HepG2 (cell line): ENCODE measurements around the gene ECHS1. TPM values are rescaled to one million over a fixed set of nuclear protein-coding genes. Genes with fewer than 3 reads are reported as not detected.

Experiments used
- CHD4 ChIP-seq: fragments of 200-600 bp; sonication (generic); IDR thresholded peaks from 2 replicates; pipeline ENCODE4 v1.7.0; 2017; ENCODE audit warnings: mild to moderate bottlenecking, low read length, borderline replicate concordance
- NFYB ChIP-seq: sonication (generic); formaldehyde crosslinking; IDR thresholded peaks from 2 replicates; pipeline ENCODE4 v1.4.0; 2020; ENCODE audit warnings: missing genetic modification reagents
- NRL ChIP-seq: sonication (generic); formaldehyde crosslinking; IDR thresholded peaks from 2 replicates; pipeline ENCODE4 v1.5.0; 2020; ENCODE audit warnings: missing genetic modification reagents, mild to moderate bottlenecking, moderate library complexity, borderline replicate concordance
- PITX1 ChIP-seq: sonication (generic); formaldehyde crosslinking; IDR thresholded peaks from 2 replicates; pipeline ENCODE4 v1.5.1; 2020; ENCODE audit warnings: mild to moderate bottlenecking, missing genetic modification reagents
- SMAD1 ChIP-seq: sonication (generic); formaldehyde crosslinking; IDR thresholded peaks from 2 replicates; pipeline ENCODE4 v1.4.0; 2020; ENCODE audit warnings: missing genetic modification reagents, low read depth, mild to moderate bottlenecking, borderline replicate concordance
- SMYD3 ChIP-seq: sonication (generic); formaldehyde crosslinking; IDR thresholded peaks from 2 replicates; pipeline ENCODE4 v1.8.1; 2023; ENCODE audit warnings: mild to moderate bottlenecking, missing genetic modification reagents
- SRSF1 ChIP-seq: fragments of 200-400 bp; formaldehyde crosslinking; optimal IDR thresholded peaks from 2 replicates; pipeline ENCODE3; 2017; ENCODE audit warnings: mild to moderate bottlenecking, low read depth, low read length, moderate library complexity
- SRY ChIP-seq: sonication (generic); formaldehyde crosslinking; IDR thresholded peaks from 2 replicates; pipeline ENCODE4 v1.8.0; 2022; ENCODE audit warnings: mild to moderate bottlenecking, missing genetic modification reagents
- TGIF2 ChIP-seq: IDR thresholded peaks from 2 replicates; pipeline ENCODE4 v1.6.1; 2016; ENCODE audit warnings: control low read depth, missing compliant biosample characterization
- ZNF292 ChIP-seq: sonication (generic); formaldehyde crosslinking; IDR thresholded peaks from 2 replicates; pipeline ENCODE4 v1.8.1; 2022; ENCODE audit warnings: mild to moderate bottlenecking, low read depth, missing genetic modification reagents, borderline replicate concordance
- ZNF510 ChIP-seq: sonication (generic); formaldehyde crosslinking; IDR thresholded peaks from 2 replicates; pipeline ENCODE4 v1.4.0; 2020; ENCODE audit warnings: low read depth, mild to moderate bottlenecking, missing genetic modification reagents
- ZNF850 ChIP-seq: sonication (generic); formaldehyde crosslinking; conservative IDR thresholded peaks from 2 replicates; pipeline ENCODE4 v1.9.0; 2021; ENCODE audit warnings: mild to moderate bottlenecking, missing genetic modification reagents
- polyA plus RNA-seq, 8 experiments: library from polyadenylated mRNA; depleted of rRNA in 3 of 8; stranded (reverse) in 7 of 8; unstranded in 1 of 8; fragments of >200 nt; fragmentation: Illumina TruSeq in 4 of 8; extraction: Trizol in 4 of 8; gene quantifications; 2 replicates each; pipeline versions ENCODE4 v1.2.1 to v1.2.3, GENCODE V29; 2011 to 2016; ENCODE audit warnings: low read depth in 4 of 8, missing spikeins in 1 of 8, mixed read lengths in 1 of 8; ENCODE audit not compliant: insufficient read depth in 1 of 8
- total RNA-seq, 5 experiments: library from RNA; depleted of rRNA; stranded (reverse); fragments of >200 nt; fragmentation: Illumina TruSeq; extraction: Trizol; gene quantifications; 2 replicates each; pipeline ENCODE4 v1.2.3, GENCODE V29; 2016; ENCODE audit warnings: low read depth in 1 of 5
- TF ChIP-seq, protein P1 (sequence below): sonication (generic); formaldehyde crosslinking; IDR thresholded peaks from 2 replicates; pipeline ENCODE4 v1.5.0; 2020; ENCODE audit warnings: mild to moderate bottlenecking, missing genetic modification reagents
- TF ChIP-seq, protein P2 (sequence below): sonication (generic); formaldehyde crosslinking; IDR thresholded peaks from 2 replicates; pipeline ENCODE4 v1.5.1; 2020; ENCODE audit warnings: missing genetic modification reagents, mild to moderate bottlenecking, borderline replicate concordance
- TF ChIP-seq, protein P3 (sequence below): sonication (generic); formaldehyde crosslinking; IDR thresholded peaks from 2 replicates; pipeline ENCODE4 v1.4.0; 2020; ENCODE audit warnings: mild to moderate bottlenecking, missing genetic modification reagents
- TF ChIP-seq, protein P4 (sequence below): sonication (generic); formaldehyde crosslinking; IDR thresholded peaks from 2 replicates; pipeline ENCODE4 v1.8.1; 2023; ENCODE audit warnings: missing genetic modification reagents, inconsistent platforms, borderline replicate concordance

ECHS1 gene
- total and polyA plus RNA-seq, 2 of the 13 experiments (the other 11 are each of a cell fraction or from before 2014, with no cell fraction given): 32.7 to 195 TPM

DNA sequence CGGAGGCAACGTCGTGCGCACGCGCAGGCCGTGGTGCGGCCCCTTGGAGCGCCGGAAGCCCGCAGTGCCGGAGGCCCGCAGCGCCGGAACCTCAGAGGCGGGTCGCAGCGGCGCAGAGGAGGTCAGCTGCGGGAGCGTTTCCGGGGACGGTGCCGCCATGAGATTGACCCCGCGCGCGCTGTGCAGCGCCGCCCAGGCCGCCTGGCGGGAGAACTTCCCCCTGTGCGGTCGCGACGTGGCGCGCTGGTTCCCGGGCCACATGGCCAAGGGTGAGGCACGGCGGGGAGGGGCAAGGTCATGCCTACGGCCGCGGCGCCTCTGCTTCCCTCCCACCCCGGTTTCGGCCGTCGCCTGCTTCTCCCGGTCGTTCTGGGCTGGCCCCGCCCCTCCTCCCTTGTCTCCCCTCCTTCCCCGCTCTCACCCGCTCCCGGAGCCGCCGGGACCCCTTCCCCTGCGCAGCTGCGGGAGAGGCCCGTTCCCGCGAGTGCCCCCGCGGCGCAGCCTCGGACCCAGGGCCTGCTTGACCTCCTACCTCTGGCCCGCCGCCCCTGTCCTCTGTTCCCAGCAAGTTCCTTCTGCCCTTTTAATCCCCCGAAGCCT lies 21.0 kb upstream of the ECHS1 start, which contains the start of gene MTG1 (continued):
- TF ChIP-seq TGIF2 (CRISPR knock-in tag) (no peak), NRL (peak; percentile 18; the same call in 1 of the 2 replicates), CHD4 (no peak), ZNF292 (no peak), ZNF850 (peak; percentile 96), PITX1 (CRISPR knock-in tag) (peak; percentile 78), SMAD1 (peak; percentile 76; the same call in 1 of the 2 replicates), NFYB (CRISPR knock-in tag) (no peak), ZNF510 (CRISPR knock-in tag) (no peak), SRY (CRISPR knock-in tag) (peak; percentile 96), SRSF1 (peak; percentile 79), SMYD3 (CRISPR knock-in tag) (no peak)
- TF ChIP-seq, protein P1, sequence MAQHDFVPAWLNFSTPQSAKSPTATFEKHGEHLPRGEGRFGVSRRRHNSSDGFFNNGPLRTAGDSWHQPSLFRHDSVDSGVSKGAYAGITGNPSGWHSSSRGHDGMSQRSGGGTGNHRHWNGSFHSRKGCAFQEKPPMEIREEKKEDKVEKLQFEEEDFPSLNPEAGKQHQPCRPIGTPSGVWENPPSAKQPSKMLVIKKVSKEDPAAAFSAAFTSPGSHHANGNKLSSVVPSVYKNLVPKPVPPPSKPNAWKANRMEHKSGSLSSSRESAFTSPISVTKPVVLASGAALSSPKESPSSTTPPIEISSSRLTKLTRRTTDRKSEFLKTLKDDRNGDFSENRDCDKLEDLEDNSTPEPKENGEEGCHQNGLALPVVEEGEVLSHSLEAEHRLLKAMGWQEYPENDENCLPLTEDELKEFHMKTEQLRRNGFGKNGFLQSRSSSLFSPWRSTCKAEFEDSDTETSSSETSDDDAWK: no peak
- TF ChIP-seq, protein P2, sequence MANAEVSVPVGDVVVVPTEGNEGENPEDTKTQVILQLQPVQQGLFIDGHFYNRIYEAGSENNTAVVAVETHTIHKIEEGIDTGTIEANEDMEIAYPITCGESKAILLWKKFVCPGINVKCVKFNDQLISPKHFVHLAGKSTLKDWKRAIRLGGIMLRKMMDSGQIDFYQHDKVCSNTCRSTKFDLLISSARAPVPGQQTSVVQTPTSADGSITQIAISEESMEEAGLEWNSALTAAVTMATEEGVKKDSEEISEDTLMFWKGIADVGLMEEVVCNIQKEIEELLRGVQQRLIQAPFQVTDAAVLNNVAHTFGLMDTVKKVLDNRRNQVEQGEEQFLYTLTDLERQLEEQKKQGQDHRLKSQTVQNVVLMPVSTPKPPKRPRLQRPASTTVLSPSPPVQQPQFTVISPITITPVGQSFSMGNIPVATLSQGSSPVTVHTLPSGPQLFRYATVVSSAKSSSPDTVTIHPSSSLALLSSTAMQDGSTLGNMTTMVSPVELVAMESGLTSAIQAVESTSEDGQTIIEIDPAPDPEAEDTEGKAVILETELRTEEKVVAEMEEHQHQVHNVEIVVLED (CRISPR knock-in tag): peak; percentile 91
- TF ChIP-seq, protein P3, sequence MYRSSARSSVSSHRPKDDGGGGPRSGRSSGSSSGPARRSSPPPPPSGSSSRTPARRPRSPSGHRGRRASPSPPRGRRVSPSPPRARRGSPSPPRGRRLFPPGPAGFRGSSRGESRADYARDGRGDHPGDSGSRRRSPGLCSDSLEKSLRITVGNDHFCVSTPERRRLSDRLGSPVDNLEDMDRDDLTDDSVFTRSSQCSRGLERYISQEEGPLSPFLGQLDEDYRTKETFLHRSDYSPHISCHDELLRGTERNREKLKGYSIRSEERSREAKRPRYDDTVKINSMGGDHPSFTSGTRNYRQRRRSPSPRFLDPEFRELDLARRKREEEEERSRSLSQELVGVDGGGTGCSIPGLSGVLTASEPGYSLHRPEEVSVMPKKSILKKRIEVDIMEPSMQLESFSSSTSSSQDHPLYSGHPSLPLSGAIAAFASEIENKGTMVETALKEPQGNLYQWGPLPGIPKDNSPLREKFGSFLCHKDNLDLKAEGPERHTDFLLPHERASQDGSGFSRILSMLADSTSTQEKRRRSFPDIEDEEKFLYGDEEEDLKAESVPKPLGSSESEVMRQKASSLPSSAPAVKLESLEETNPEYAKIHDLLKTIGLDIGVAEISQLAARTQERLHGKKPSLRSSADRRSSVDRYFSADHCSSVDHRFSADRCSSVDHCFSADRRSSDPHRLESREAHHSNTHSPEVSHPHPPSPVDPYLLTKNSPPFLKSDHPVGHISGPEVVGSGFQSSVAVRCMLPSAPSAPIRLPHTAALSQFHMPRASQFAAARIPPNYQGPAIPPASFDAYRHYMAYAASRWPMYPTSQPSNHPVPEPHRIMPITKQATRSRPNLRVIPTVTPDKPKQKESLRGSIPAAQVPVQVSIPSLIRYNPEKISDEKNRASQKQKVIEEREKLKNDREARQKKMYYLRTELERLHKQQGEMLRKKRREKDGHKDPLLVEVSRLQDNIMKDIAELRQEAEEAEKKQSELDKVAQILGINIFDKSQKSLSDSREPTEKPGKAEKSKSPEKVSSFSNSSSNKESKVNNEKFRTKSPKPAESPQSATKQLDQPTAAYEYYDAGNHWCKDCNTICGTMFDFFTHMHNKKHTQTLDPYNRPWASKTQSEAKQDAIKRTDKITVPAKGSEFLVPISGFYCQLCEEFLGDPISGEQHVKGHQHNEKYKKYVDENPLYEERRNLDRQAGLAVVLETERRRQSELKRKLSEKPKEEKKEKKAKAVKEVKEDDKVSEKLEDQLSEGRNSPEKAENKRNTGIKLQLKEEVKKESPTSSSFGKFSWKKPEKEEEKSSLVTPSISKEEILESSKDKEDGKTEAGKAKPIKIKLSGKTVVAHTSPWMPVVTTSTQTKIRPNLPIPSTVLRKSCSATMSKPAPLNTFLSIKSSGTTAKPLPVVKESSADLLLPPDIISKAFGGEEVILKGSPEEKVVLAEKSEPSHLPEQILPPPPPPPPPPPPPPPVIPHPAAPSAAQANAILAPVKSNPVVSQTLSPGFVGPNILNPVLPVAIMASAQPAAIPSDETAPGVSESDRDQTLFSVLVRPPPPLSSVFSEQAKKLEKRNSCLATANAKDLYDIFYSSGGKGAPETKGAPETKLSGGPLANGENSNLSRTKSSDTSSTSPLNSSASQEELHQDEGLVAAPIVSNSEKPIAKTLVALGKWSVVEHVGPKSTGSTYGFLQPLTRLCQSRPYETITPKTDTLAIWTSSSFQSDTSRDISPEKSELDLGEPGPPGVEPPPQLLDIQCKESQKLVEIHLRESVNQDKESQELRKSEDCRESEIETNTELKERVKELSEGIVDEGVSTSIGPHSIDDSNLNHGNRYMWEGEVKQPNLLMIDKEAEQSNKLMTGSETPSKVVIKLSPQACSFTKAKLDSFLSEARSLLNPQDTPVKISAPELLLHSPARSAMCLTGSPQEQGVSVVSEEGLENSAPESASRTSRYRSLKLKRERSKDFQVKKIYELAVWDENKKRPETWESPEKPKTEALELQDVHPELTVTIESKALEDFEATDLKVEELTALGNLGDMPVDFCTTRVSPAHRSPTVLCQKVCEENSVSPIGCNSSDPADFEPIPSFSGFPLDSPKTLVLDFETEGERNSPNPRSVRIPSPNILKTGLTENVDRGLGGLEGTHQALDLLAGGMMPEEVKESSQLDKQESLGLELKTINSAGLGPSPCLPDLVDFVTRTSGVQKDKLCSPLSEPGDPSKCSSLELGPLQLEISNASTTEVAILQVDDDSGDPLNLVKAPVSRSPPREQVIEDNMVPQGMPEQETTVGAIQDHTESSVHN (CRISPR knock-in tag): 0 out of 2 replicates have a peak, but pooled peaks have one; percentile 24
- TF ChIP-seq, protein P4, sequence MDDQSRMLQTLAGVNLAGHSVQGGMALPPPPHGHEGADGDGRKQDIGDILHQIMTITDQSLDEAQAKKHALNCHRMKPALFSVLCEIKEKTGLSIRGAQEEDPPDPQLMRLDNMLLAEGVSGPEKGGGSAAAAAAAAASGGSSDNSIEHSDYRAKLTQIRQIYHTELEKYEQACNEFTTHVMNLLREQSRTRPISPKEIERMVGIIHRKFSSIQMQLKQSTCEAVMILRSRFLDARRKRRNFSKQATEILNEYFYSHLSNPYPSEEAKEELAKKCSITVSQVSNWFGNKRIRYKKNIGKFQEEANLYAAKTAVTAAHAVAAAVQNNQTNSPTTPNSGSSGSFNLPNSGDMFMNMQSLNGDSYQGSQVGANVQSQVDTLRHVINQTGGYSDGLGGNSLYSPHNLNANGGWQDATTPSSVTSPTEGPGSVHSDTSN (CRISPR knock-in tag): no peak
